GM19351 (cell line): ENCODE measurements around the gene ELANE.
"Not testable (repeated sequence)": the region's sequence is repeated elsewhere in the genome, so short reads cannot be mapped to it uniquely, and the experiment has no call there.

ENCODE experiments used
- ATAC-seq: cut with Tn5 transposase; IDR thresholded peaks from one replicate; pipeline ENCODE4 v1.9.1; 2021; ENCODE audit warnings: mild to moderate bottlenecking, moderate library complexity; ENCODE audit not compliant: unreplicated experiment

The ELANE gene

DNA sequence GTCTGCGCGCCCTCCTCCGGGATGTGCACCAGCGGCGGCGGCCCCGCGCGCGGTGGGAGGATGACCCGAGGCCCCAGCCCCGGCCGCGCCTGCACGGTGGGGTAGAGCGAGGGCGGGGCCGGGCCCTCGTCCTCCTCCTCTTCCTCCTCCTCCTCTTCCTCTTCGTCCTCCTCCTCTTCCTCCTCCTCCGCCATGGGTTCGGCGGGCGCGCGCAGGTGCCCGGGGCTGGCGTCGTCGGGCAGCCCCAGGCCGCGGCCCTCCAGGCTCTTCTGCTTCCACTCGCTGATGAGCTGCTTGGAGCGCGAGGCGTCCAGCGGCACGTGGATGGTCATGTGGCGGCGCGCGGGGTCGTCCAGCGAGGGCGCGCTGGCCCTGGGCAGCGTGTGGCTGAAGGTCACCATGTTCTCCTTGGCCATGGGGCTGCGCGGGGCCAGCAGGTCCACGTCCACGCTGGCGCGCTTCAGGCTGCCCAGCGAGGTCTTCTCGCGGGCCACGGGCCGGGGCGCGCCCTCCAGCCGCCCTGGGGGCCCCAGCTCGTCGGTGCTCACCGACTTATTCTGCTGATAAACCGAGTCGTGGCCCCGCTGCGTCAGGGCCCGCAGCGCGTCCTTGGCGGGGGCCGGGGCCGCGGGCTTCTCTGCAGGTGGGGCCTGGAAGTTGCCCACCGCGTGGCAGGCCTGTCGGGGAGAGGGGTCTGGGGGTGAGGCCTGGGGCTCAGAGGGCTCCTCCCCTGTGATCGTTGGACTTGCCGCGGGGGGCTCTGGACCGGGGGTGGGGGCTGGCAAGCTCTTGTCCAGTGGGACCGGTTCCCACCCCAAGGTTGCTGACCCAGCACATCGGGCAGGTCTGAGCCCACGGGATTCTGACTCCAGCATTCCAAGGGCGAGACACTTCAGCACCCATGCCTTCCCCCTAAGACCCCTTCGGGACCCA lies 38.6 kb upstream of the ELANE start:
- no peak for ATAC-seq

GRCh38 chr19:814152-815078 lies 37.7 kb upstream of the ELANE start:
- no peak for ATAC-seq

DNA sequence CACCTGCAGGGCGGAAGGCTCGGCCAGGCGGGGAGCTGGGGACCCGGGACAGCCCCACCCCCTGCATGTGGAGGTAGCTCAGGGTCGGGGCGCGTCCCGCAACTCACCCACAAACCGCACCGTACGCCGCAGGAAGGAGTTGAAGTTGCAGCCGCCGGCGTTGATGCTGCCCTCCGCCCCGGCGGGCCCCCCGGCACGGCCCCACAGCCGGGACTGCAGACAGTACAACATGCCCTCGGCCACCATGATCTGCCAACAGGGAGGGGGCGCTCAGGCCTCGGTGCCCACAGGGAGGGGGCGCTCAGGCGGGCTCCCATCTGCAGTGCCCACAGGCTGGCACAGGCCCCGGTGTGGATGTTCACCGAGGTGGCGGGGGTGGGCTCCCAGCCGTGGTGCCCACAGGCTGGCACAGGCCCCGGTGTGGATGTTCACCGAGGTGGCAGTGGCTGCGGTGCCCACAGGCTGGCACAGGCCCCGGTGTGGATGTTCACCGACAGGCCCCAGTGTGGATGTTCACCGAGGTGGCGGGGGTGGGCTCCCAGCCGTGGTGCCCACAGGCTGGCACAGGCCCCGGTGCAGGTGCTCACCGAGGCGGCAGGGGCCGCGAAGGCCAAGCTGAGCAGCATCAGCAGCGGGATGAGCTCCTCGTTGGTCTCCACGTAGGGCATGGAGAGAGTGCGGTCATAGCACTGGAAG lies 36.9 kb upstream of the ELANE start:
- no peak for ATAC-seq

GRCh38 chr19:815775-816499 lies 36.2 kb upstream of the ELANE start:
- no peak for ATAC-seq

GRCh38 chr19:816500-816857 lies 35.6 kb upstream of the ELANE start:
- ATAC-seq: no peak

DNA sequence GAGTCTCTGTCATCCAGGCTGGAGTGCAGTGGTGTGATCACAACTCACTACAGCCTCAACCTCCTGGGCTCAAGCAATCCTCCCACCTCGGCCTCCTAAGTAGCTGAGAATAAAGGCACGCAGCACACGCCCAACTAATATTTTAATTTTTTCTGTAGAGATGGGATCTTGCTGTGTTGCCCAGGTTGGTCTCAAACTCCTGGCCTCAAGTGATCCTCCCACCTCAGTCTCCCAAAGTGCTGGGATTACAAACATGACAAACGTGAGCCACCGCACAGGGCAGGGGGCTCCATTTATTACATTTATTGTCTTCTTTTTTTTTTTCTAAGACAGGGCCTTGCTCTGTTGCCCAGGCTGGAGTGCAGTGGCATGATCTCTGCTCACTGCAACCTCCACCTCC lies 31.9 kb upstream of the ELANE start:
- not testable (repeated sequence) for ATAC-seq

DNA sequence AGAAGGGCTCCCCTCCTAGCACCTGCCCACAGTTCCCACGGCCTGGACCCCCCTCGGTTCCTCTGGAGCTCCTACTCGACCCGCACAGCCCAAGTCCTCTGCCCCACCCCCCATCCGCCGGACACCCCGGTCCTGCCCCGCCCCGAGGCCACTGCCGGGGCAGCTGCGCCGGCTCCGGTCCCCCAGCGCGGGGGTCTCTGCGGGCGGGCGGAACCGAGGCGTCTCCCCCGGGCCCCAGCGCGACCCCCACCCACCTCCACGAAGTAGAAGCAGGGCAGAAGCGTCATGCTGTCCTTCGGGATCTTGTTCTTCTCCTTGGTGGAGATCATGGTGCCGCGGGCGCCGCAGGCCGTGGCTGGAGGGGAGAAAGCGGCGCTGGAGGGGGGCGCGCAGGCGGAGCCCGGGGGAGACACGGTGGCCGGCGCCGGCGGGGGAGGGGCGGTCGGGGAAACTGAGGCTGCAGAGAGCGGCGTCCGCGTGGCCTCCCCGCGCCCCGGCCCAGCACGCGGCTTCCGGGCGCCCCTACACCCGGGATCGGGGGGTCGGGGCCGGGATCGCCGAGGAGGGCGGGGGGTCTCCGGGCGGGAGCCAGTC lies 30.8 kb upstream of the ELANE start:
- no peak for ATAC-seq

DNA sequence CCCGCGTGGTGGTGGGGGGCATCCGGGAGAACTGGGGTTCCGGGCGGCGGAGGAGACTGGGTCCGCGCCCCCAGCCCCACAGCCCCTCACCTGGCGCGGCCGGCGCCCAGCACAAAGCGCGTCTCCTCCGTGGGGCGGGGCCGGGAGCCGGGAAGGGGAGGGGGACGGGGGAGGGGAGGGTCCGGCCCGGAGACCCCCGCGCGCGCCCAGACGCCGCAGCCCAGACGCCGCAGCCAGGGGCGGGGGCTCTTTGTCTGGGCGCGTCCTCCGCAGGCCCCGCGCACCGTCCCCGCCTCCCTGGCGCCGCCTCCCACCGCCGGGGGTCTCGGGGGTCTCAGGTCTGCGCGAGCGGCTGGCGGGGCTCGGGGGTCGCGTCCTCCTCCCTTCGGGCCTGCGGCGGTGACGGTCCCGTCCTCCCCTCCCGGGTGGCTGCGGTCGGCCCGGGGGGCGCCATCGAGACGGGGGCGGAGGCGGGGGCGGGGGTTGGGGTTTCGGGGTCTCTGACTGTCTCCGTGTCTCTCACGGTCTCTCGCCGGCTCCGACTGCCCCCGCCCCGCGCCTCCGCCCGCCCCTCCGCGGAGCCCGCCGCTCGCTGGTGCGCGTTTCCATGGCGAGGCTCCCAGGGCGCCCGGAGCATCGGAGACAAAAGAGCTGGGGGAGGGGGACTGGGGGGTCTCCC lies 30.1 kb upstream of the ELANE start, which contains the start of gene PLPPR3:
Gene PLPPR3, minus strand, starts transcription at position 131 of the 679 bp plus-strand sequence. CDS start 396 bp downstream, outside the sequence.
- no peak for ATAC-seq

DNA sequence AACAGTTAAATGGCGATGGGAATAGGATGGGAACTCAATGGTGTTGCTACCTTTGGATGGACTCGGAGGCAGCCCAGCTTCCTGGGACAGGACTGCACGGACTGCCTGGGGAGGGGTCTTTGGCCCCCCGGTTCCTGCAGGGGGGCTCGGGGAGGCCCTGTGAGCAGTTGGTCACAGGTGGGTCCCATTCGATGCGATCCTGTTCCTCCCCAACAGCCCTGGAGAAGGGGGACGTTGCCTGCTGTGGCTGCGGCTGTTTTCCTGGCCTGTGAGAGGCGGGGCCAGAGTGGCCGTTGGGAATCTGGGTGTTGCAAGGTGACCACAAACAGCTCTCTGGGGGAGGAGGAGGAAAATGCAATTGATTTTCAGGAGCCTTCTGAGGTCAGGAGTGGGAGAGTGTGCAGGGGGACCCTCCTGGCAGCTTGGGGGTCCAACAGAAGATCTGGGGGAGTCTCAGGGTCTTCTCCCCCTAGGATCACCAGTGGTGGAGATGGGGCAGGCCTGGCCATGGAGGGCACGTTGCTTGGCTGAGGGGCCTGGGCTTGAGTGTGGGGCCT lies 28.5 kb upstream of the ELANE start:
- no peak for ATAC-seq

- no peak for ATAC-seq
Measured at GRCh38 chr19:824885-825284, 27.2 kb upstream of the ELANE start.

DNA sequence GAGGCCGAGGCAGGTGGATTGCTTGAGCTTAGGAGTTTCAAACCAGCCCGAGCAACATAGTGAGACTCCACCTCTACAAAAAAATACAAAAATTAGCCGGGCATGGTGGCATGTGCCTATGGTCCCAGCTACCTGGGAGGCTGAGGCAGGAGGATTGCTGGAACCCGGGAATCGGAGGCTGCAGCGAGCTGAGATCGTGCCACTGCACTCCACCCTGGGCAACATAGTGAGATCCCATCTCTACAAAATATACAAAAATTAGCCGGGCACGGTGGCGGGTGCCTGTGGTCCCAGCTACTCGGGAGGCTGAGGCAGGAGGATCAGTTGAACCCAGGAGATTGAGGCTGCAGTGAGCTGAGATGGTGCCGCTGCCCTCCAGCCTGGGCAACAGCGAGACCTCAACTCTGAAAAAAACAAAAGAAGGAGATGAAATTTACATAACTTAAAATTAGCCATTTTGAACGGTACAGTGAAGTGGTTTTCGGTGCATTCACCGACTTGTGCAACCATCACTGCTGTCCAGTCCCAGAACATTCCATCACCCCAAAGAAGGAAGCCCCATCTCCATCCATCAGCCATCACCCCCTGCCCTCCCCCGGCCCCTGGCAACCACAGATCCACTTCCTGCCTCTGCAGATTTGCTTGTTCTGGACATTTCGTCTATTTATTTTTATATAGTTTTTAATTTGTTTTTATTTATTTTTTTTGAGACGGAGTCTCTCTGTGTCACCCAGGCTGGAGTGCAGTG lies 26.0 kb upstream of the ELANE start:
- ATAC-seq: no peak

DNA sequence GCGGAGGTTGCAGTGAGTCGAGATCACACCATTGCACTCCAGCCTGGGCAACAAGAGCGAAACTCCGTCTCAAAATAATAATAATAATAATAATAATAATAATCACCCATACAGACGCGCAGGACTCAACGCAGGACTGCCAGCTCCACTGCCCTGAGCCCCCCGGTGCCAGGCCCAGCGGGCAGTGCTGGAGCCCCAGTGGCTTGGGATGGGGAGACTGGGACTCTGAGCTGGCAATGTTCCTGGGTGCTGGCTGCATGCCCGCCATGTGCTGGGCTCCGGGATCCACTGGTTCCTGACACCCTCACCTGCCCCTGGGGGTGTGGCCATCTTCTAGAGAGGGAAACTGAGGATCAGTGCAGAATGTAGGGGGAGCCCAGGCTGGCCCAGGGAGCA lies 24.8 kb upstream of the ELANE start:
- ATAC-seq: no peak

DNA sequence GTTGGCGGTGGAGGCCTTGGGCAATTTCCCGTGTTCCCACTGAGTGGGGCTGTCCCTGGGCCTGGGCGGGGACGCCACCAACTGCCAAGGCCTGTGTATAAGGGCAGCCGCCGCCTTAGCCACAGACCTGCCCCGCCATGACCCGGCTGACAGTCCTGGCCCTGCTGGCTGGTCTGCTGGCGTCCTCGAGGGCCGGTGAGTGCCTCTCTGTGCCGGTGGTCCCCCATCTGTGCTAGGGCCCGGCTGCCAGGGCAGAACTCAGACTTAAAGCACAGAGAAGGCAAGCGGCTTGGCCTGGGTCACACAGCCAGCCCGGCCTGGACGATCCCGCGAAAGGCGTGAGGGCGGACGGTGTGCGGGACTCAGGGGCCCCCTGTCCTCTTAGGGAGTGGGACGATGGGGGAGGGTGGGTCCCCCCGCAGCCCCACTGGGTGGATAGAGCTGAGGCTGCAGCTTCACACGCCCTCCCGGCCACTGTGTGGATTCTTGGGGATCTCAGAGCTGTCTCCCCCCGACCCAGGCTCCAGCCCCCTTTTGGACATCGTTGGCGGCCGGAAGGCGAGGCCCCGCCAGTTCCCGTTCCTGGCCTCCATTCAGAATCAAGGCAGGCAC lies 24.3 kb upstream of the ELANE start, which contains the start of gene AZU1:
Gene AZU1, plus strand, starts transcription at position 128 of the 612 bp plus-strand sequence. Its CDS starts 10 bp downstream, at position 138.
- ATAC-seq: no peak

GRCh38 chr19:829129-829758 lies 22.9 kb upstream of the ELANE start:
- ATAC-seq: no peak

DNA sequence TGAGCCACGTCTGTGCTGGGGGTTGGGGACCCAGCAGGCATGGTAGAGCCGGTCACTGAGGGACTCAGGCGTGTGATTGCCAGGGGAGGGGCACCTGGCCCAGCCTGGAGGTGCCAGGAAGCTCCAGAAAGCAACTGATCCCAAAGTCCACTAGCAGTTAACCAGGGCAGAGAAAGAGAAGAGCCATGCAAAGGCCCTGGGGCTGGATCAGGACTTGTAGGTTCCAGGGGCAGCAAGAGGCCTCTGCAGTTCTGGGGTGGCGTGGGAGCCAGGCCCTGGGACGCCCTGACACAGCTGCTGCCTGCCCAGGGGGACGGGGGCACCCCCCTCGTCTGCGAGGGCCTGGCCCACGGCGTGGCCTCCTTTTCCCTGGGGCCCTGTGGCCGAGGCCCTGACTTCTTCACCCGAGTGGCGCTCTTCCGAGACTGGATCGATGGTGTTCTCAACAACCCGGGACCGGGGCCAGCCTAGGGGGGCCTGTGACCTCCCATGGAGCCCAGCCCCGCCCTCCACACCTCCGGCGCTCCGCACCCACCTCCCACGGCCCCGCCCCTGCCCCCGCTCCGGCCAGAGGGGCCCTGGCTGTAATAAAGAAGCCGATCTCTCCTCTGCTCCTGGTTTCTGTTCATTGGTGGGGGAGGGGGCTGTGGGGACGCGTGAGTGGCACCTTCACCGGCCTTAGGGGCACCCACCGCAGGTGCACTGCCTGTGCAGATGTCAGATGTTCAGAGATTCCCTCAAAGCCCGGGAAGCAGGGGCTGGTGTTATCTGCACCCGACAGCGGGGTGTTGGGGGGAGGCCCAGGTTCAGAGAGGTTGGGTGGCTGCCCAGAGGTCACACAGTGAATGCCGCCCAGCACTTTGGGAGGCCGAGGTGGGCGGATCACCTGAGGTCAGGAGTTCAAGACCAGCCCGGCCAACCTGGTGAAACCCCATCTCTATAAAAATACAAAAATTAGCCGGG lies 20.4 kb upstream of the ELANE start:
- no peak for ATAC-seq

DNA sequence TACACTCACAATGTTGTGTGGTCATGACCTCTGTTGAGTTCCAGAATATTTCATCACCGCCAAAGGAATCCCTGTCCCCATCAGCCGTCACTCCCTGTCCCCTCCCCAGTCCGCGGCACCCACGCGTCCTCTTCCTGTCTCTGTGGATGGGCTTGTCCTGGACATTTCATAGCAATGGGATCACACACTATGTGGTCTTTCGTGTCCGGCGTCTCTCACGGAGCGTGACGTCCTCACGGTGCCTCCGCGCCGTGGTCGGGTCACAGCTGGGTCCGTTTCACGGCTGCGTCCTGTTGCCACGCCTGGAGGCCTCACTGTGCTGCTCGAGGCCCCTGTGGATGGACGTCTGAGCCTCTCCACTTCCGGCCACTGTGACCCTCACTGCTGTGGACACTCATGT lies 17.9 kb upstream of the ELANE start:
- ATAC-seq: no peak
